Measurements from ENCODE around the gene TOX2.

TOX2 gene

GRCh38 chr20:44001667-44002596 lies 87.3 kb downstream of the TOX2 start:
- DNase-seq (ENCODE audit: low read depth): no peak

- DNase-seq (ENCODE audit: low read depth): no peak
Measured at GRCh38 chr20:44002861-44003260, 88.2 kb downstream of the TOX2 start.

- DNase-seq (ENCODE audit: low read depth): no peak
Measured at GRCh38 chr20:44003609-44004008, 89.0 kb downstream of the TOX2 start.

GRCh38 chr20:44004306-44004915 lies 89.8 kb downstream of the TOX2 start:
- no peak for DNase-seq (ENCODE audit: low read depth)

GRCh38 chr20:44005661-44006060 lies 91.0 kb downstream of the TOX2 start:
- DNase-seq (ENCODE audit: low read depth): no peak

- DNase-seq (ENCODE audit: low read depth): no peak
Measured at GRCh38 chr20:44006126-44006525, 91.5 kb downstream of the TOX2 start.

- DNase-seq (ENCODE audit: low read depth): no peak
Measured at GRCh38 chr20:44006578-44006977, 91.9 kb downstream of the TOX2 start.

- no peak for DNase-seq (ENCODE audit: low read depth)
Measured at GRCh38 chr20:44008806-44009678, 94.4 kb downstream of the TOX2 start.

- no peak for DNase-seq (ENCODE audit: low read depth)
Measured at GRCh38 chr20:44009679-44009992, 95.0 kb downstream of the TOX2 start.

GRCh38 chr20:44010162-44010704 lies 95.6 kb downstream of the TOX2 start:
- no peak for DNase-seq (ENCODE audit: low read depth)

GRCh38 chr20:44011251-44011940 lies 96.7 kb downstream of the TOX2 start:
- no peak for DNase-seq (ENCODE audit: low read depth)

GRCh38 chr20:44012466-44013226 lies 98.0 kb downstream of the TOX2 start:
- DNase-seq (ENCODE audit: low read depth): no peak

GRCh38 chr20:44014807-44015732 lies 100.4 kb downstream of the TOX2 start:
- DNase-seq (ENCODE audit: low read depth): no peak

- no peak for DNase-seq (ENCODE audit: low read depth)
Measured at GRCh38 chr20:44015733-44016103, 101.1 kb downstream of the TOX2 start.

GRCh38 chr20:44016525-44016924 lies 101.9 kb downstream of the TOX2 start:
- DNase-seq (ENCODE audit: low read depth): no peak

- no peak for DNase-seq (ENCODE audit: low read depth)
Measured at GRCh38 chr20:44017211-44017610, 102.6 kb downstream of the TOX2 start.

GRCh38 chr20:44017905-44018258 lies 103.2 kb downstream of the TOX2 start:
- DNase-seq (ENCODE audit: low read depth): no peak

GRCh38 chr20:44018259-44018941 lies 103.7 kb downstream of the TOX2 start:
- DNase-seq (ENCODE audit: low read depth): peak; percentile 84

GRCh38 chr20:44018942-44019637 lies 104.4 kb downstream of the TOX2 start:
- no peak for DNase-seq (ENCODE audit: low read depth)
